HT1080 (cell line): ENCODE results near the gene OASL. TPM values are rescaled to one million over a fixed set of nuclear protein-coding genes. Genes with fewer than 3 reads are reported as not detected.
A peak's percentile ranks its signal among the peaks of the same experiment; 100 is the strongest.

ENCODE experiments used
- DNase-seq: peaks from one replicate; pipeline ENCODE4 v3.0.0-alpha.2; 2015; ENCODE audit warnings: low read depth
- total RNA-seq: library from RNA; depleted of rRNA; stranded (reverse); fragments of >200 nt; shearing (Covaris generic); gene quantifications from 2 replicates; pipeline ENCODE4 v1.2.3, GENCODE V29; 2014

OASL gene
- total RNA-seq, 1 experiment from 2014 or later = 3.2 TPM

GRCh38 chr12:120992989-120993388, 46.1 kb downstream of the OASL start:
- no peak for DNase-seq

- DNase-seq = no peak
These were observed 47.1 kb downstream of the OASL start for GRCh38 chr12:120991965-120992364.

- DNase-seq = no peak
These were observed 48.5 kb downstream of the OASL start for GRCh38 chr12:120990487-120991055.

- DNase-seq = no peak
These were observed 49.4 kb downstream of the OASL start for GRCh38 chr12:120989687-120990086.

DNA sequence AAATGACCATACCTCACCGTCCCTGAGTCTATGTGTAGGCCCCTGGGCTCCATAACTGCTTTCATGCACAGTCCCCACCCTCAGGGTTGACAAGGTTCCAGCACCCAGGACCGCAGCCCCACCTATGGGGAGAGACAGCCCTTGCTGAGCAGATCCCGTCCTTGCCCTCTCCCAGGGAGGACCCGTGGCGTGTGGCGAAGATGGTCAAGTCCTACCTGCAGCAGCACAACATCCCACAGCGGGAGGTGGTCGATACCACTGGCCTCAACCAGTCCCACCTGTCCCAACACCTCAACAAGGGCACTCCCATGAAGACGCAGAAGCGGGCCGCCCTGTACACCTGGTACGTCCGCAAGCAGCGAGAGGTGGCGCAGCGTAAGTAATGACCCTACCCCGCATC, 50.4 kb downstream of the OASL start:
- no peak for DNase-seq

- no peak for DNase-seq
These were observed 50.8 kb downstream of the OASL start for GRCh38 chr12:120988234-120988633.

DNA sequence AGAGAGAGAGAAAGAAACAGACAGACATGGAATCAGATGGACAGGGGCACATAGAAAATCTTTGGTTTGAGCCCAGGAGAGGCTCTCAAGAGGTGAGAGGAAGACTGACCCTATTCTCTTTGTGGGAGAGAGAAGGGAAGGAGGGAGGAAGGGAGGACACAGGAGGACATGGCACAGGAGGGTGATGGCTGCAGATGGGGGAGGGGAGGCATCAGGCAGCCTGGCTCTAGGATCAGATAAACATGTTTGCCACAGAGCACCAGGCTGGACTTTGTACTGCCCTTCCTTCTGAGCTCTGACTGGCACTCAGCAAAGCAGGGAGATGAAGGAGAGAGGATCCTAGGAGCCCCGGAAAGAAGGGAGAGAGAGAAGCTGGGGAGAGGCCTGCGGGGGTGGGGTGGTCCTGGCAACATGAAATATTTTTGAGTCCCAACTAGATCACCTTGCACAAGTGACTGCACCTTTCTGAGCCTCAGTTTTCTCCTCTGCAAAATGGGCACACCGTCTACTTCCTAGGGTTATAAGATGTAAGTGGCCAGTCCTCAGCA, 54.6 kb downstream of the OASL start:
- no peak for DNase-seq

DNA sequence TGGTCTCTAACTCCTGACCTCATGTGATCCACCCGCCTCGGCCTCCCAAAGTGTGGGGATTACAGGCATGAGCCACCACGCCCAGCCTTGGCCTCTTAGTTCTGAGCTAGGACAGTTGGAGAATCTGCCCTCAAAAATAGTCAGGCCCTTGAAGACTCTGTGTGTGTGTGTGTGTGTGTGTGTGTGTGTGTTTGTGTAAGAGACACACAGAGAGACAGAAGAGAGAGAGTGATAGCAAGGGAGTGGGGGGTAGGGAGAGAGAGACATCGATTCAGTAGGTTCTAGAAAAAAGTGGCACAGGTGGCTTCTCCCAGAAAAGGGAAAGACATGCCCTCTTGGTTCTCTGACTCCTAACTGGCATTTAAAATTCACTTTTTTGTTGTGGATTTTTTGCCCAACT, 55.3 kb downstream of the OASL start:
- no peak for DNase-seq

GRCh38 chr12:120982659-120983058, 56.4 kb downstream of the OASL start:
- no peak for DNase-seq

- DNase-seq = no peak
These were observed 57.6 kb downstream of the OASL start for GRCh38 chr12:120981407-120981941.

DNA sequence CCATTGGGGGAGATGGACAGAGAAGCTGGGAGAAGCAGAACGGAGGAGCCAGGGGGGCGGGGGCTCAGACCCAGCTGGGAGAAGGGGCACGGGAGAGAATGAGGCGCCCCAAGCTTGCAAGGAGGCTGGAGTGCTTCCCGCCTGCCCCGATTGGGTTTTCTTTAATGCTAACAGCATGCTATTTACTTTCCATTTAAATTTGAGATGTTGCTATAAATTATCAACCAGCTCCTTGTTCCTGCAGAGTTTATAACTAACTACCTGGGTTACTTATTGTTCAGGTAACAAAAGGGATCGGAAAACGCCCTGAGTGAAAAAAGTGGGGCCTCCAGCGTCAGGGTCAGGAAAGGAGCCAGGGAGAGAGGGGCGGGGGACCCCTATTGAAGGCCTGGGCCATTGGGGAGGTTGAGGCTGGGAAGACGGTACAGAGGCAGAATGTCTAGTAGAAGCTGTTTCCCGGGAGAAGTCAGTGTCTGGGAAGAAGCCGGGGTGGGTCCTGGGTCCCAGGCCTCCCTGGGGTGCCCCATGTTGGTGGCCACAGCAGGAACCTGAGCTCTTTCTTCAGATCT, 58.2 kb downstream of the OASL start:
- no peak for DNase-seq

DNA sequence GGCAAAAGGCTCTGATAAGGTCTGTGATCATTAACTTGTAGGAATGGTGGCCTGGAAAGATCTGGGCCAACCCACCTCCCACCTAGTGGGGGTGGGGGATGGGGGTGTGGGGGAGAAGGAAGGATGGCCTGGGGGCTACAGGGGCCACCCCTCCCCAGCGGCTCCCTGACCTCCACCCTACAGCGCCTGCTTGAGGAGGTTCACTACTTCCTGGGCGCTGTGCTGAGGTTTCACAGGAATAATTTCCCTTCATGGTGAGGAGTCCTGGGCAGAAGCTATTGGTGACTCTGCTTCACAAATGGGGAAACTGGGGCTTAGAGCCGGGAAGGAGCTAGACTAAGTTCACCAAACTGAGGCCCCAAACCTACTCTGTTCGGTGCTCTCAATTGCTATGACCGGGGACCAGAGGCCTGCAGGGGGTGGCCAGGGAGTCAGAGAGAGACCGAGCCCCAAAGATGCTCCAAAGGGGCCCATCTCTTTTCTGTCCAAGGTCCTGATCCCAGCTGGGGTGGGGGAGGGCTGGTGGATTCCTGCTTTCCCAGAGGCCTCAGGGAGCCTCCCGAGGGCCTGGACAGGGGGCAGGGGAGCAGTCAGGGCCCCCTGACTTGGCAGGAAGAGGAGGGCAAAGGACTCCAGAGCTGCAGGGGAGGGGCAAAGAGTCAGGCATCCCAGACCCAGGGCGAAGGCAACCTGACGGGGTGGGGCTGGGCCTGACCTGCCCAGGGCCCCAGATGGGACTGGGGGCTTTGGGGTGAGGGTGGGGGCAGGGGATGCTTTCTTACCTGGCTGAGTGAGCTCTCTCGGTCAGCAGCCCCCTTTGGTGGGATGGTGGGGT, 59.0 kb downstream of the OASL start:
- DNase-seq = no peak

GRCh38 chr12:120979220-120979861, 59.7 kb downstream of the OASL start:
- DNase-seq = no peak

DNA sequence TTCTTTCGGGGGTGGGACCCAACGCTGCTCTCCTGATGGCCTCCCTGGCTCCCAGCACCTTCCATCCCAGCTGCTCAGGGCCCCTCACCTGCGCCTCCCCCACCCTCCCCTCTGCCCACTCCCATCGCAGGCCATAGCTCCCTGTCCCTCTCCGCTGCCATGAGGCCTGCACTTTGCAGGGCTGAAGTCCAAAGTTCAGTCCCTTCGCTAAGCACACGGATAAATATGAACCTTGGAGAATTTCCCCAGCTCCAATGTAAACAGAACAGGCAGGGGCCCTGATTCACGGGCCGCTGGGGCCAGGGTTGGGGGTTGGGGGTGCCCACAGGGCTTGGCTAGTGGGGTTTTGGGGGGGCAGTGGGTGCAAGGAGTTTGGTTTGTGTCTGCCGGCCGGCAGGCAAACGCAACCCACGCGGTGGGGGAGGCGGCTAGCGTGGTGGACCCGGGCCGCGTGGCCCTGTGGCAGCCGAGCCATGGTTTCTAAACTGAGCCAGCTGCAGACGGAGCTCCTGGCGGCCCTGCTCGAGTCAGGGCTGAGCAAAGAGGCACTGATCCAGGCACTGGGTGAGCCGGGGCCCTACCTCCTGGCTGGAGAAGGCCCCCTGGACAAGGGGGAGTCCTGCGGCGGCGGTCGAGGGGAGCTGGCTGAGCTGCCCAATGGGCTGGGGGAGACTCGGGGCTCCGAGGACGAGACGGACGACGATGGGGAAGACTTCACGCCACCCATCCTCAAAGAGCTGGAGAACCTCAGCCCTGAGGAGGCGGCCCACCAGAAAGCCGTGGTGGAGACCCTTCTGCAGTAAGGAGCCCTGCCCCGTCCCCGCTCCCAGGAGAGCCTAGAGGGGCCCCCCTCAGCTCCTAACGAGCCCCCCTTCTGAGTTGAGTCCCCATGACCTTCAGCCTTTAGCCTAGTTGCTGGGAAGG, 60.5 kb downstream of the OASL start, which contains the start of gene HNF1A:
TSS of gene HNF1A (plus strand) at position 248 of the 924 bp plus-strand sequence. CDS start at position 474, 226 bp downstream.
- DNase-seq = no peak

DNA sequence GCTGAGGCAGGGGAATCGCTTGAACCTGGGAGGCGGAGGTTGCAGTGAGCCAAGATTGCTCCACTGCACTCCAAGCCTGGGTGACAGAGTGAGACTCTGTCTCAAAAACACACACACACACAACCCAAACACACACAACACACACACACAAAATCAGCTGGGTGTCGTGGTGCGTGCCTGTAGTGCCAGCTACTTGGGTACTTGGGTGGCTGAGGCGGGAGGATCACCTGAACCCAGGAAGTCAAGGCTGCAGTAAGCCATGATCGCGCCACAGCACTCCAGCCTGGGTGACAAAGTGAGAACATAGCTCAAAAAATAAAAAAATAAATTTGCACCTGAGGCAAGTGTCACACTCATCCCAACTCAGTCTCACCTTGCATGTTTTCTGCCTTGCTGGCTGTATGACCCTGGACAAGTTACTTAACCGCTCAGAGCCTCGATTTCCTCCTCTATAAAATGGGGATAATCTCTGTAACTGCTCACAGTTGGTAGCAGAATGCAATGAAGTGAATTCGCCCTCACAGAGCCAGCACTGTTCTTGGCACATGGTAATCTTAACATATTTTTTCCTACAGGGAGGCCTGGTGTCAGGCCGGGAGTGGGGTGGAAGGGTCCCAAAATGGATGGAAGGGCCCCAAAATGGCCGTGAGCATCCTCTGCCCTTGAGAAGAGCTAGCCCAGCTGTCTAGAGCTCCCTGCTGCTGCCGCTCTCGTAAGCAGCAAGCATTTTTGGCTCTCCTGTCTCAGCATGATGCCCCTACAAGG, 61.3 kb downstream of the OASL start:
- DNase-seq = no peak

DNA sequence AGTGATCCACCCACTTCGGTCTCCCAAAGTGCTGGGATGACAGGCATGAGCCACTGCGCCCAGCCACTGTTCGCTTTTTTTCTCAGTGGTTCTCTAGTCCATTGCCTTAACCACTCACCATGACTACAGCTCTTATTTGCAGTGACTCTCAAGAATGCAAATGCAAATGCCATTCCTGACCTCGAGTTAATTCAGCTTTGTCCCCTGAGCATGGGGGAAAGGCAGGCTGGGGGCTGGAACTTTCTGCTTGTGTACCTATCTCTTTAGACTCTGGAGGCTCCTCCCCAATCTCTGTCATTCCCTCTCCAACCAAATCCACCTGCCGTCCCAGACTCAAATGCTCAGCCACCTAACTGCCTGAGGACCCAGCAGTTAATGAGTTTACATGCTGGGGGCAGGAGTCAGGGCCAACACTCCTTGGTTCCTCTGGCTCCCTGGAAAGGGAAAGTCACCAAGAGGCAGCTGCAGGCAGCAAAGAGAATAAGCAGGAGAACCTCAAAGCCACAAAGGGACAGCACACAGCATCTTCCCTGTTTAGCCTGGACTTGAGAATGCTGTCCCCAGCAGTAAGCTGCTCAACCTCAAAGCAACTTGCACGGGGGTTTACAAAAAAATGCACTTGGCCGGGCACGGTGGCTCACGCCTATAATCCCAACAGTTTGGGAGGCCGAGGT, 66.0 kb downstream of the OASL start:
- peak; percentile 10 for DNase-seq

- DNase-seq = peak; percentile 58
These were observed 67.5 kb downstream of the OASL start for GRCh38 chr12:120971299-120972180.

GRCh38 chr12:120970310-120970709, 68.7 kb downstream of the OASL start:
- DNase-seq = no peak
